Tibial artery (tissue), 4 donors: ENCODE results near the gene ZNF385B.
A peak's percentile ranks its signal among the peaks of the same experiment; 100 is the strongest.

ENCODE experiments used
- DNase-seq, 2 donors: peaks; one replicate each; pipeline ENCODE4 v3.0.0-alpha.2; 2019
- H3K27ac ChIP-seq, 2 donors: fragments of 200-600 bp; sonication (generic) in 1 of 2; 1 replicate in 1 of 2; 2 replicates in 1 of 2; pipeline ENCODE4 v1.5.1; 2018 to 2019; ENCODE audit warnings: mild to moderate bottlenecking in 1 of 2
- H3K27me3 ChIP-seq, 2 donors: fragments of 200-600 bp; sonication (generic) in 1 of 2; one replicate each; pipeline versions ENCODE4 v1.5.1 to v1.6.0; 2016 to 2019
- H3K36me3 ChIP-seq, 3 donors: fragments of 200-600 bp; sonication (generic) in 2 of 3; one replicate each; pipeline ENCODE4 v1.5.1; 2016 to 2019; ENCODE audit warnings: mild to moderate bottlenecking in 2 of 3
- H3K4me1 ChIP-seq, 4 donors: fragments of 200-600 bp; sonication (generic) in 2 of 4; 1 replicate in 3 of 4; 2 replicates in 1 of 4; pipeline ENCODE4 v1.5.1; 2016 to 2019
- H3K4me3 ChIP-seq, 2 donors: fragments of 200-600 bp; sonication (generic) in 1 of 2; 1 replicate in 1 of 2; 2 replicates in 1 of 2; pipeline ENCODE4 v1.5.1; 2018 to 2019; ENCODE audit warnings: mild to moderate bottlenecking in 2 of 2
- H3K9me3 ChIP-seq, 3 donors: fragments of 200-600 bp; sonication (generic) in 1 of 3; one replicate each; pipeline ENCODE4 v1.5.1; 2016 to 2019
- intact Hi-C: fragments of 100-400 bp; cut with DNase I; formaldehyde crosslinking; loops from one replicate; pipeline ENCODE4 v1.15.0; 2023; ENCODE audit warnings: low total_unique reads
- TF ChIP-seq, protein P1 (sequence below), 2 experiments: fragments of 200-600 bp in 1 of 2; fragments of 450-650 bp in 1 of 2; IDR thresholded peaks; one replicate each; pipeline ENCODE4 v1.5.1; 2017 to 2019; ENCODE audit warnings: antibody characterized with exemption in 2 of 2, mild to moderate bottlenecking in 1 of 2, moderate library complexity in 1 of 2

ZNF385B gene

DNA sequence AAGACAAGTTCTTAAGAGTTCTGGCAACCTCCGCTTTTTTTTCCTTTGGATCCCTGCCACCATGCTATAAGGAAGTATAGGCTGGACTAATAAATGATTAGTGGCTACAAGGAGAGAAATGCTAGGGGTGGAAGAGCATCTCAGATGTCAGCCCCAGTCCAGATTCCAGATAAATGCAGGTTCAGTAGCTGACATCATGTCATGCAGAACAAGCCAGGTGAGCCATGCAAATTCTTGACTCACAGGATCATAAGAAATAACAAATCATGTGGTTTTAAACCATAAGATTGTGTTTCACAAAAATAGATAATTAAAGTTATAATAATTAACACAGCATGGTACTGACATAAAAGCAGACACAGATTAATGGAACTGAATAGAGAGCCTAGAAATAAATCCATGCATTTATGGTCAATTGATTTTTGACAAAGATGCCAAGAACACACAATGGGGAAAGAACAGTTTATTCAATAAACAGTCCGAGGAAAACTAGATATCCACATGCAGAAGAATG, 443.9 kb downstream of the ZNF385B start:
- intact Hi-C loops = no loop called here
- TF ChIP-seq, protein P1, sequence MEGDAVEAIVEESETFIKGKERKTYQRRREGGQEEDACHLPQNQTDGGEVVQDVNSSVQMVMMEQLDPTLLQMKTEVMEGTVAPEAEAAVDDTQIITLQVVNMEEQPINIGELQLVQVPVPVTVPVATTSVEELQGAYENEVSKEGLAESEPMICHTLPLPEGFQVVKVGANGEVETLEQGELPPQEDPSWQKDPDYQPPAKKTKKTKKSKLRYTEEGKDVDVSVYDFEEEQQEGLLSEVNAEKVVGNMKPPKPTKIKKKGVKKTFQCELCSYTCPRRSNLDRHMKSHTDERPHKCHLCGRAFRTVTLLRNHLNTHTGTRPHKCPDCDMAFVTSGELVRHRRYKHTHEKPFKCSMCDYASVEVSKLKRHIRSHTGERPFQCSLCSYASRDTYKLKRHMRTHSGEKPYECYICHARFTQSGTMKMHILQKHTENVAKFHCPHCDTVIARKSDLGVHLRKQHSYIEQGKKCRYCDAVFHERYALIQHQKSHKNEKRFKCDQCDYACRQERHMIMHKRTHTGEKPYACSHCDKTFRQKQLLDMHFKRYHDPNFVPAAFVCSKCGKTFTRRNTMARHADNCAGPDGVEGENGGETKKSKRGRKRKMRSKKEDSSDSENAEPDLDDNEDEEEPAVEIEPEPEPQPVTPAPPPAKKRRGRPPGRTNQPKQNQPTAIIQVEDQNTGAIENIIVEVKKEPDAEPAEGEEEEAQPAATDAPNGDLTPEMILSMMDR (IDR thresholded peaks at IDR 0.05) = no peak
- Histone ChIP-seq H3K36me3 (no peaks in the 10 kb centered on the region), H3K4me3 (no peak overlapping the region), H3K9me3 (no peaks in the 10 kb centered on the region), H3K27ac (no peak overlapping the region), H3K4me1 (no peaks in the 10 kb centered on the region), H3K27me3 (no peaks in the 10 kb centered on the region)
- DNase-seq = no peak

DNA sequence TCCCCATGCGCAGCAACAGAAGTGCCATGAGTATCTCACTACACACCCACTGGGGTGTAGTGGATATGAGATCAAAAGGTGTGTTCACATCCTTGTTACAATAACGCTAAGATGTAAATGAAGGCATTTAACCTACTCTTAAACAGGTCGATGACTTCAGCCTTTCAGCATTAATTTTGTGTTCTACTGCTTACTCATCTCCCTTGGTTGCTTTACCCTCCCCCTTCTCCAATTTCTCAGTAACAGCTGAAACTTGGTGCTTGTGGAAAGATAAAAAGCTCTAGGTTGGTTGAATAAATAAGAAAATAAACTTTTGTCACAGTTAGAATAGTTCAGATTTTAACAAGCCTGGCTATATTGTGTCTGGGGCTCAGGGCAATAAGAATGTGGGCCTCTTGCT, 449.3 kb downstream of the ZNF385B start:
- TF ChIP-seq, protein P1 (IDR thresholded peaks at IDR 0.05) = no peak
- intact Hi-C loops = no loop called here

DNA sequence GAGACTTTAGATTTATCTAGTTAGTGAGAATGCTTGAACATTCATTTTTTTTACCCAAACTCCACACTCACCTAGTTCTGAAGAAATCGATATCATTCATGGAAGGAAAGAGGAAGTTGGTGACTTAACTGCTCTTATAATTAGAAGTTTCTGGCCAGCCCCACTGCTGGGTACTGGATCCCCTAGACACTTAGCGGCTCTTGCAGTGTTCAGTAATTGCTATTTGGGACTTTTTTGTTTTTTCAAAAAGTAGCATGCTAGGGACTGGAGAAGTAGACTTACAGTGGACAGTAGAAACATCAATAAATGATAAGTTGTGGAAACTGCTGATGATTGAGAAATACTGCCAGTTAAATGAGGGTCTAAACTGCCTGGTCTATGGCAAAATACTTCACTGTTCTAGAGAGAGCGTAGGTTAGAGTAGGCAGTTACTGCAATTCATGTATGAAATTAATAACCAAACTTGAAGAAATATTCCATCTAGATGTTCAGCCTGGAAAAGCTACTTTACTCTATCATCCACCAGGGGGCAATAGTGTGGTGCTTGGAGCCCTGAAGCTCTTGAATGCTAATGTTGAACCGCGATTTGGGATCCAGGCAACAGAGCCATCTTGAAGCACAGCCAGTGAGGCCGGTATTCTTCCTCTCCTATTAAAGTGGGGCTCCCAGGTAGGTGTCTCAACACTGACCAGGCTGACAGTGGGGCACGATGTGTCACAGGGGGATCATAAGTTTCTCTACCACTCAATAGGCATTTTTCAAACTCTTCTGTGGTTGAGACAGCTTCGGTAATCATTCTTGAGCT, 450.7 kb downstream of the ZNF385B start:
- peak in 1 of 2 donors; percentile 38 for DNase-seq
- intact Hi-C loops = no loop called here
- Histone ChIP-seq H3K4me3 (no peak overlapping the region), H3K36me3 (no peaks in the 10 kb centered on the region), H3K27me3 (no peaks in the 10 kb centered on the region), H3K4me1 (no peaks in the 10 kb centered on the region), H3K27ac (no peak overlapping the region), H3K9me3 (no peaks in the 10 kb centered on the region)
- TF ChIP-seq, protein P1 (IDR thresholded peaks at IDR 0.05) = peak; percentile 60 to 68

More for the DNA sequence above, 449.3 kb downstream of the ZNF385B start:
- H3K27me3 ChIP-seq = no peaks in the 10 kb centered on the region
- no peaks in the 10 kb centered on the region for H3K9me3 ChIP-seq
- DNase-seq = no peak
- H3K27ac ChIP-seq = no peak overlapping the region
- H3K36me3 ChIP-seq = no peaks in the 10 kb centered on the region
- H3K4me1 ChIP-seq = no peaks in the 10 kb centered on the region
- H3K4me3 ChIP-seq = no peak overlapping the region

DNA sequence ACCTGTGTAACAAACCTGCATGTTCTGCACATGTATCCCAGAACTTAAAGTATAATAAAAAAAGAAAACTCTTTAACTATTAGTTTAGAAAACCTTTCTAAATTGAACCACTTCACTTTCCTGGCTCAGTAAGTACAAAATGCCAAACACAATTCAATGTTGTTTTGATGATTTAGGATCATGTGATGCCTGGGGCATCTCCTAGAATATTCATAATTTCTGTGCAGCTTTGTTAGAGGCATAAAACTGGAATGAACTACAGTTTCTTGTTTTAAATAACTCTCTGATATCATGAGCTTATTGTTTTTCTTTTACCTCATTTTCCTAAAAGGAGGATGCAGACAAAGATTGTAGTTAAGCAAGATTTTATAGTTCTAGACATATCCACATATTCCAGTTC, 457.8 kb downstream of the ZNF385B start:
- intact Hi-C loops = no loop called here
- Histone ChIP-seq H3K36me3 (no peaks in the 10 kb centered on the region), H3K27me3 (no peaks in the 10 kb centered on the region), H3K27ac (no peak overlapping the region), H3K4me1 (no peaks in the 10 kb centered on the region), H3K4me3 (no peak overlapping the region), H3K9me3 (no peaks in the 10 kb centered on the region)
- TF ChIP-seq, protein P1 (IDR thresholded peaks at IDR 0.05) = no peak
- DNase-seq = no peak

DNA sequence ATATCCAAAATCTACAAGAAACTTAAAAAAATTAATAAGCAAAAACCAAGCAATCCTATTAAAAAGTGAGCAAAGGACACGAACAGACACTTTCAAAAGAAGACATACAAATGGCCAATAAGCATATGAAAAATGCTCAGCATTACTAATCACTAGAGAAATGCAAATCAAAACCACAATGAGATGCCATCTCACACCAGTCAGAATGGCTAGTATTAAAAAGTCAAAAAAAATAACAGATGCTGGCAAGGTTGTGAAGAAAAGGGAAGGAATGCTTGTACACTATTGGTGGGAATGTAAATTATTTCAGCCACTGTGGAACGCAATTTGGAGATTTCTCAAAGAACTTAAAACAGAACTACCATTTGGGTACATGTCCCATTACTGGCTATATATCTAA, 467.9 kb downstream of the ZNF385B start:
- no peaks in the 10 kb centered on the region for H3K27me3 ChIP-seq
- intact Hi-C loops = no loop called here
- no peaks in the 10 kb centered on the region for H3K9me3 ChIP-seq
- no peaks in the 10 kb centered on the region for H3K4me1 ChIP-seq
- TF ChIP-seq, protein P1 (IDR thresholded peaks at IDR 0.05) = no peak
- H3K27ac ChIP-seq = no peak overlapping the region
- no peaks in the 10 kb centered on the region for H3K36me3 ChIP-seq
- H3K4me3 ChIP-seq = no peak overlapping the region
- DNase-seq = no peak
